Hypothalamus (tissue), 51 donors: ENCODE measurements around the gene PPP2R2B.
A peak's percentile ranks its signal among the peaks of the same experiment; 100 is the strongest.

Experiments
- DNase-seq, 51 donors: peaks; one replicate each; lab custom pipeline; 2025; lab: John Stamatoyannopoulos, UW

The PPP2R2B gene

DNA sequence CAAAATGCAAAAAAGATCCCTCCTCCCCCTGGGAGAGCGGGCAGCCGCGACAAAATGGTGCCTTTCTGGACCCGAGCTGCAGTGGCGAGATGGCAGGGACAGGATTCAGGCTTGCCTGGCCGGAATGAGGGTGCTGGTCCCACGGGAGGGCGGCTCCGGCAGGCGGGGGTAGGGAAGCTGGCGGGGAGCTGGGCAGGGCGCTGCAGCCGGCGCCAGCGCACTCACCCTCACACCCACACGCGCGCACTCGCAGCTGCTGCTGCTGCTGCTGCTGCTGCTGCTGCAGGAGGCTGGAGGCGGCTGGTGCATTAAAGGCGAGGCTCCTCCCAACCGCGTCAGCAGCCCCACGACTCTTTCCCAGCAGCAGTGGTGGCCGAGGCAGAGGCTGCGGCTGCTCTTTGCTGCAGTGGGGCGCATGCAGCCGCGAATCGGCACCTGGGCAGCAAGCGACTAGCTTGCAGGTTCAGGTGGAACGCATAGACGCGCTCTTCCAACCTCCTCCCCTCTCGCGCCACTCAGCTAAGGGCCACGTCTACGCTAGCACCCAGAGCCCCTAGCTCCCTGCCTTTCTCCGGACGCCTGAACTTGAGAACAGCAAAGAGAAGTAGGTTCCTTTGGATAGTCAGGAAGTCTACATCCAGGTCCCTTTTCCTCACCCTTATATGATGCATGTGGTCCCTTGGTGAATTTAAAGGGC lies at the start of gene PPP2R2B:
Gene PPP2R2B, minus strand, starts transcription at position 282 of the 697 bp plus-strand sequence.
- DNase-seq = peak in 47 of 51 donors; percentile 13 to 82 (median 58)

DNA sequence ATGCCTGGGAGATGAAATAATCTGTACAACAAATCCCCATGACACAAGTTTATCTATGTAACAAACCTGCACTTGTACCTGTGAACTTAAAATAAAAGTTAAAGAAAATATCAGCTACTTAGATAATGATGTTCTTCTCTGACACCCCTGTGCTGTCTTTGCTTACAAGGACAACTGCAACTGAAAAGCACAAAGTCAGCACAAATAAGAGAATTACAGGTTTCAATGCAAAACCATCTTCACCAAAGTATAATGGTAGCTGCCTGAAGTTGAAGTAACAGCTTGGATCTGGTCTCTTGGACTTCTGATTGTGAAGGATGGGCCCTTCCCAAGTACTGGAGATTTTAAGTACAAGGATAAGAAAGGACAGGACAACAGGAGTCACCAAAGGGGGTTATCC lies 45.6 kb upstream of the PPP2R2B start:
- no peak for DNase-seq

DNA sequence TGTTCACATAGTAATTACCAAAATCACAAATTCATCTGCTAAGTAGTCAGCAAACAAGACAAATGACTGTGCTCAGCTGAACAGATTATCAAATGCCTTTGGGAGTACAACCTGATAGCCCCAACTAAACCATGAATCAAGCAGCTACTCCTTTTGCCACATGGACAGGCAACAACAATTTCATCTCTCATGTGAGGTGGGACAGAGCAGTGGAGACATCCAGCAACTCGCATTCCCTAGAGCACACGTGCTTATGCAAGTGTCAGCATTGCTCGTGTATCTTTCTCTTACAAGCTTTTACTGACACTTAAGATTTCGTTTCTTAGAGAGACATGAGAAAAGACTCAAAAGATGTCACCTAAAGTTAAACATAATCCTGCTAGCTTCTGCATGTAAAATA lies 42.7 kb upstream of the PPP2R2B start:
- DNase-seq = no peak

DNA sequence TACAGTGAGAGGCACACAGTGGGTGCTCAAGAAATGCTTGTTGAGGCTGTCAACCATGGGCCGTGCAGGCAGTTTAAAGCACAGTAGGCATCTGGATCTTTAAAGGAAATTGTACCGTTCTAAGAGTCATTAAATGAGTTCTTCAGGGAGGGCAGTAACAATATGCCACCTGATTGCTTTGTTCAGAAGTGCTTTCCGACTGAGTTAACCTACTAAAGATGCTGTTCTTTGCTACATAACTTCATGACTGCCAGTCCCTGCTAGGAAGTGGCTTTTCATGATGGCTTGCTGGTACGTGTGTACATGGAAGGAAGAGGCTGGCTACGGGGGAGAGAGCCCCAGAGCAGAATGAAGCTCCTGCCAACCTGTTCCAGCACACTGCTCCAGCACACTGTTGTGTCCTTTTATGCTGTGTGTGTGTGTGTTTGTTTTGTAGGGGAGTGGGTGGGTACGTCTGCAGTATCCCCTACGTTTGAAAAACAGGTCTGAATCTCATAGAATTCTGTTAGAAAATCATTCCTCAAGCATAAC lies 41.9 kb upstream of the PPP2R2B start:
- no peak for DNase-seq

DNA sequence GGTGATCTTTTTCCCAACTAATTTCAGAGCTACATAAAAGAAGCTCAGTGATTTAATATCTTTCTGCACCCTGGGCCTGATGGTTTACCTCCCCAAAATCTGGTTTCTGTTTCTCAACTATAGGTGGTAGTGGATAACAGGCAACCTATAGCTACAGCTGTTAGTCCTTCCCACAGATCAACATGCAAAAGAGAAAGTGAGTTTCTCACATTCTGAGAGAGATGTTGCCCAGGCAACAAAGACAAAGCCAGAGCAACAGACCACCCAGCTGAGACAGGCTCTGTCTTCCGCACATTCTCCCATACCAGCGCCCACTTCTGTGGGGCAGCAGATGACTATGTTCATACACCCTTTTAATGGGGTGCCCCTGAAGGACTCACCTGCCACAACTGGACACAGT lies 40.7 kb upstream of the PPP2R2B start:
- DNase-seq = no peak

DNA sequence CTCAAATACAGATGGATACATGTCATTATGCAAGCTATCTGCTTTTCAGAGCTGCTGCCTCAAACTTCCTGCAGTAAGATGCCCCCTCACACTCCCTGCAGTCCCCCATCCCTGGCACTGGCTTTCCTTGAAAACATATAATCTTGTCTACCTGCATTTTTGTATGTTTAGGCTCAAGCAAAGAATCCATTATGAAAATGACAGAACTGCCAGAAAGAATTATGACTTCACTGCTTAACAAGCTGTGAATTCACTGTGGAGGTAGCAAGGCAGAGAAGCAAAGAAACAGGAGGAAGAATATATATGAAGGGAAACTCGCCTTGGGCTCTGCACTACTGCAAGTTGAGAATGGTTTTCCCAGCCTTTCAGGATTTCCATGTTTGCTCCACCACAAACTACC lies 39.4 kb upstream of the PPP2R2B start:
- no peak for DNase-seq

DNA sequence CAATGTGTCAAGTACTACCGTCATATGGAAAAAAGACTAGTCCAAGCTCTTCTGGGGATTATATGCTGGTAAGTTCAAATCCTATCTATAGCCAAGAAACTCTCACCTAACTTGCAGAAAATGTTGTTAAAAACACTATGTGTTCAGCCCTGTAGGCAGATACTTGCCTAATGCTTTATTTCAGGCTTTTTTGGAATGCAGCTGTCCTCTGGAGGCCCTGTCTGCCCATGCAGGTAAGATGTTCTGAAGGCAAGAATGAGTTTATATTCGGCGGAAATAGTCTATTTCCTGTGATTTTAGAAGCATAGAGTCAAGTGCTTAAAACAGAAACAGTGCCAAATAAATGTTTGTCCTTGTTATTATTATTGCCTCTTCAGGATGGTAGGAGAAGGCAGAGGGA lies 34.3 kb upstream of the PPP2R2B start:
- no peak for DNase-seq

DNA sequence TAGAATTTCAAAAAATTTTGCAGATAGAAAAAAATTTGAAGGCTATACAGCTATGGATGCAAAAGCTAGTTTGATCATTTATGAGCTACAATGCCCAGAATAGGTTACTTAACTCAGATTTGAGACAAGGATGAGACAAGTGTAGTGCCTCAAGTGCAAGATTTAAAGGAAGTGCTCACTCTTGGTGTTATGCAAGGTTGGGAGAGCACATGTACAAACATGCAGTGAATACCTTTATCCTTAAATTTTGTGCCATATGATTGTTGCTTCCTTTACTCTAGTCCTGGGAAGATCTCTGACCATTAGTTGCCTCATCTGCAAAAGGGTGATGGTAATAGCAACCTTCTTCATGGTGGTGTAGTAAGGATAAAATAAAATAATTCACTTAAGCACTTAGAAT lies 31.7 kb upstream of the PPP2R2B start:
- DNase-seq = no peak

DNA sequence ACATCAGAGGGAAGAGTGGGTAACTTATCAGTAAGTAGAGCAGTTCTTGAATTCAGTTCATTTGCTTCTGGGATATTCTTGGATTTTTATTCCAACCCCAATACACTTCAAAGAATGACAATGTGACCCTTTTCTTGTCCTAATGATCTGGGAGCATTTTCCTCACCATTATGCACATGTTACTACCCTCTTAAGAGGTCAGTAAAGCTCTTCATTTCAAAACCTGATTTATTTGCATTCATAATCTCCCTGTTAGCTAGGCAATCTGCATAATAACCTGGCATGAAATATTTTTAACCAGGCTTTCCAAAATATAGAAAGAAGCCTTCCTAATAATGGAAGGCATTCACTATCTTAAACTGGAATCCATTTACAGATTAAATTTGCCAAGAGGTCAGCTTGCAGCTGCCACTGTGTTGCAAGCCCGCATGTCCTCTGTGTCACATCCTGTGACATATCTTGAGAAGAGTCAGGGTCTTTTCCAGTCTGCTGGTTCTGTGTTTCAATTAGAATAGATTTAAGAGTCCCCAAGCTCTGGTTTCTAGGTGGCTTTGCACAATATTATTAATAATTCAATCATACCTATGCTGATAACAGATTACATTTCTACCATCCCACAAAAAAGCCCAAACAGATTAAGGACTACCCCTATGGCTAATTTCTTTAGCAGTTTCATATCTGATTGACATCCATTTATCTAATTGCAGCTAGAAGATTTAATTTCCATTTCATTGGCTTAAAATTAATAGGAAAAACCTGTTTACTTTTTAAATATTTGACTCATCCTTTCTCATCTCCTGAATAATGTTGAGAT lies 30.9 kb upstream of the PPP2R2B start:
- DNase-seq = no peak

DNA sequence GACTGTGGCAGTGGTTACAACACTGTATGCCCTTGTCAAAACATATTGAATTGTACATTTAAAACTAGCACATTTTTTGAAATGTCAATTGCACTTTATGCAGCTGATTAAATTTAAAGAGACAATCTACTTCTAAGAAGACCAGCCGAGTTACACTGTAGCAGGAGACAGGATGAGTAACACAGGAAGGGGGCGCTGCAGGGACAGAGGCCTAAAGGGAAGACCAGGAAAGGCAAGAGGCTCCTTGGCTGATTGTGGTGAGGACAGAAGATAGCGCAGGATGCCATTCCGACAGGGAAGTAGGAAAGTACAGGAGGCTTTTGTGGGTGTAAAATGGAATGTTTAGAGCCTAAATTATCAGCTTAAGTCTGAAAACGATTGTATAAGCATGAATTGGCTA lies 28.2 kb upstream of the PPP2R2B start:
- peak in 2 of 51 donors; percentile 4 to 11 for DNase-seq

DNA sequence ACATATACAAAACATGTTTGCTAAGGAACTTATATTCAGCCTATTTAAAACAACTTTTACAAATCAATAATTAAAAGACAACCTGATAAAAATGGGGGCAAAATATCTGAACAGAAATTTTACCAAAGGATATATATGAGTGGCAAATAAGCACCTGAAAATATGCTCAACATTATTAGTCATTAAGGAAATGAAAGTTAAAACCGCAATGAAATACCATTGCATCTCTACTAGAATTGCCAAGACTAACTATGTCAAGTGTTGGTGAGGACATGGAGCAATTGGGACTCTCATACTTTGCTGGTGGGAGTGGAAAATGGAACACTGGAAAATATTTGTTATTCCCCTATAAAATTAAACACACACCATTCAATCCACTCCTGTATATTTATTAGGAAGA lies 26.3 kb upstream of the PPP2R2B start:
- DNase-seq = no peak

DNA sequence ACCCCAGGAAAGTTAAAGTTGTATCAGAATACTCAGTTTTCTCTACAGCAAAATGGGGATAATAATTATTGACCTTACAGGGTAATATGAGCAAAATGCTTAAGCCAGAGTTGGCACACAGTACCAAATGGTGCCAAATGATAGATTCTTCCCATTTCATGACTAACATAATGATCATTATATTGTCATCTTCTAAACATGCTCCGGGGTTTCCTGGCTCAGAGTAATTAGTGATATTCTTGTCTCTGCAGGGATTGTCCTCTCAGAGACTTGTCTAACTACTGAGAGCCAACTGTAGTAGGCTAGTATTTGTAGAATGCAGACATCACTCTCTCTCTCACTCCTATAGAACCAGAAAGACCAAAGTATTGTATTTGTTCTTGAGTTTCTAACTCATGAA lies 25.2 kb upstream of the PPP2R2B start:
- DNase-seq = no peak

DNA sequence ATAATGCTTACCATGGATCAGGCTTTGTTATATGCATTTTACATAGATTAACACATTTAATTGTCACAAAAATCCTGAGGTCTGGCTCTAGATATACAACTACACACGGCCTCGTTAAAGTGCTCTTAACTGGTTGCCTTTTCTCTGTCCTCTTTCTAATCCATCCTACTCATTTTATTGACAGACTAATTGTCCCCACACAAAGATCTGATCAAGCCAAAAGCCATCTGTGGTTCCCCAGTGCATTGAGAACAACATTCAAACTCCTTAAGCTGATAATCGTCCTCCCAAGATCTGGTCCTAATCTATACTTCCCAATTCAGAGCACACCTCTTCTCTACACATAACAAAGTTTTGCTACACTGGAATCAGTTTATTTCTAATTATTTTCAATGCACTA lies 23.9 kb upstream of the PPP2R2B start:
- no peak for DNase-seq

DNA sequence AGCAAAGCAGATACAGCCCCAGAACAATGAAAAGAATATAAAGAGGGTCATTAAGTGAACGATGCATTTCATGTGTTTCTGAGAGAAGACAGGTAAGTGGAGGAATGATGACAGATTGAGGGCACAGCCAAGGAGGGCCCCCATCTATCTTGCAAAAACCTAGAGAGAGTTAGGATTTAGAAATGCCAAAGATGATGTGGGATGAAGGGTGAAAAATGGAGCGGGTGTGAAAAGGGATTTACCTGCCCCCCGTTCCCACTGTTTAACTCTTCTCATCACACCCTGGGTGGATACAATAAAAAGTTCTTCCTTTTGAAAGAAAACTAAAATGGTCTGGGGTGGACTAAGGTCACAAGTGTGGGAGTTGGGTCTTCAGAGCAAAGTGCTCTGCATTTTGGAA lies 18.5 kb upstream of the PPP2R2B start:
- no peak for DNase-seq

DNA sequence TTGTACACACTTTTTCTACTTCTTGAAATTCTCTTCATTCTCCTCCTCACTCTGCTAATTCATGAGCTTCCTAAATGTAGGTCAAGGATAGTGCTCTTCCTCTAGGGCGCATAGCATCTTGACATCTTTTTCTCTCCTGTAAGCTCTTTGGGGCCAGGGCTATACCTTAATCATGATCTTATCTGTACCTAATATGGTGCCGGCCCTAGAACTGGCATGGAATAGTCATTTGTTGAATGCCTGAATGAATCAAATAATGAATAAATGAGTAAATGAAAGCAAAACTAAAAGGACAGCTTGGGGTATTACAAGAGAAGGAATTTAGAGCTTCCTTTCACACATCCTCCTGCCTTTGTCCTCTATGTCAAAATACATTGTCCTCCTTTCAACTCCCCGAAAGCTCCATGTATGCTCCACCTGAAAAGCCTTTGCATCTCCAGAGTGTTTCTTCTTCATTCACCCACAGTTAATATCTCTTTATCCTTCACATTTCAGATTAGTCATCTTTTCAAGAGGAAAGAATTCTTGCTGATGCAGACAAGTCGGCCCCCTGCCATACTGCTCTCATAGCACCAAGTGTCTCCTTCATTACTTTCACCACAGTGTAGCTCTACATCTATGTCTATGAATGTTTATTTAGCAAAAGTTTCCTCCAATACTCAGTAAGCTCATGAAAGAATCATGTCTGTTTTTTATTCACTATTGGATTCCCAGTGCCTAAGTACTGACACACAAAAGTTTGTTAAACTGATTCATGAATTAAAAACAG lies 16.4 kb upstream of the PPP2R2B start:
- DNase-seq = no peak

DNA sequence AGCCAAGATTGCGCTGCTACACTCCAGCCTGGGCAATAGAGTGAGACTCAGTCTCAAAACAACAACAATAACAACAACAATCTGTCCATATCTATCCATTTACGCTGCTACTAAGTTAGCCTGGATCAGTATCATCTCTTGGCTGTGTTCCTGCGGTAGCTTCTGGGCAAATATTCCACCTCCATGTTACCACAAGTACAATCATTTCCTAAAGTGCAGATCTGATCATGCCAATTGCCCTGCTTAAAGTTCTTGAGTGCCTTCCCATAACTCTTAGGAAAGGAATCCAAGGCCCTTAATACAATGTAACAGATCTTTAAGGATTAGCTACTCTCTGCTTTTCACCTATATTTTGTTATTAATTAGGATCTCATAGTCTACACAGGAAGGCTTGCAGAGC lies 15.4 kb upstream of the PPP2R2B start:
- no peak for DNase-seq

DNA sequence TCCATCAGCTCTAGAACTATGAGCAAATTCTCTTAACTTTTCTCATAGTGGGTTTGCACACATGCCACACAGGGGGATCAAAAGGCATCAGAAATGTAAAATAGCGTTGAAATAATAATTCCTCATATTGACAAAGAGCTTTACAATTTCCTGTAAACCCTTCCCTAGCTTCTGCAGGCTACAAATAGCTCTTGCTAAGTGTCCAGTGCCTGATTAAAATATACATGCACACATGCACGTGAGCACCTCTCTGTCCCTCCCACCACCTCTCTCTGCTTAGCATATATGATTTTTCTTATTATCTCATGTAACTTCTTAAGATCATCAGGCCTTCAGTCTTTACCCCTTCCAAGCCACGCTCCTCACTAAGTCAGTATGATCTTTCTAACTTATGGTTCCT lies 13.7 kb upstream of the PPP2R2B start:
- DNase-seq = no peak

DNA sequence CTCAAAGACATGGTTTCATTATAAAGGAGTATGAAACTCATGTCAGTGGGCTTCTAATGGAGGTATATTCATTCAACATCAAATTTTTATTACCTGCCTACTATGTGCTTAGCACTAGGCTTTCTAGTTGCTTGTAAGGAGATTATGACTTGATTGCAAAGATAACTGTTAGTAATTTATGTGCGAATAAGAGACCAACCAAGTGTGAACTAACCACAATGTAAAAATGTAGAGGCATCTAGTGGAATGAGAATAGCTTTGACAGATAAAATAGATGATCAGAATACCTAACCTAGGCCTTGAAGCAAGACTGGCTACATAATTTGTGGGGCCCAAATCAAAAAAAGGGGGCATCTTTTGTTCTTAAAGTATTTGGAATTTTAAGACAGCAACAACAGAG lies 13.0 kb upstream of the PPP2R2B start:
- no peak for DNase-seq

DNA sequence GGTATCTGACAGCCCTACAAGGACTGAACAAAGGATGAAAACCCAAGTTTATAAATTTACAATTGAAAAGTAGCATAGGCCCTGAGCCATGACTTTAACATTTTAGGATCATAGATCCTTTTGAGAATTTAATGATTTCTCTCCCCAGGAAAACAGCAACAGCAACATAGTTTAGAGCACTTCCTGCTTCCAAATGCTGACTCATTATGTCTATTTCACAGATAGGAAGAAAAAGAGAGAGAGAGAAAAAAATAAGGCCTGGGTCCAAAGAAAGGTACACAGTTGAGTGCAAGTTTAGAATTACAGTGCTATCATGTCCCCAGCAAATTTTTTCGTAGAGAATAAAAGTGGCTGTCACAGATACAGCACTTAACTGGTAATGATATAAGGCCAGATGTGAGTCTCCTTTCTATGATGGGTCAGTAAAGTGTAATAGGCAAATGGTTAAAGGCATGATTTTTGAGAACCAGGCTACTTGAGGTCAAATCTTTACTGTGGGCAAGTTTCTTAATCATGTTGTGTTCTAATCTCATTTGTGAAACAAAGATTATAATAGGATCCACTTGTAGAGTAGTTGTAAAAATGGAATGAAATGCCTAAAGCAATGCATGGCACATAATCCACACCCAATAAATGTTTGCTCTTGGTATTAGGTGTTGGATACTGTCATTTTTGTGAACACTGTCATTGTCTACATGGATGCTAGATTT lies 12.3 kb upstream of the PPP2R2B start:
- DNase-seq = no peak

DNA sequence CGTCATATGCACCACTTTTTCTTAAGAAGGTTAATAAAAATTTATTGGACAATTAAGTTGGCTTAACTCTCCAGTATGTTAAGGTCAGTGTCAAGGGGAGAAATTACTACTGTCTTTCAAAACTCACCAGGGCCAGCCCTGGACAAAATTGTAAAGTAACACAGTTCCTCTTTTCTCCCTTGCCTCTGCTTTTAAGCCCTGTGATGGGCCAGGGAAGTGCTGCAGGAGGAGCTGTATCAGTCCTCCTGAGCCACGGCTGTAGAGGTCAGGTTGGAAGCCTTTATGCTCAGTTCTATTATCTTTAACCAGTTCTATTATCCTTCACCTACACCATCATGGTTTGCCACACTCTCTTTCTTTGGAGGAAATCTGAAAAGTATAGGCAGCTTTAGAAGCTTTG lies 11.5 kb upstream of the PPP2R2B start:
- DNase-seq = no peak

DNA sequence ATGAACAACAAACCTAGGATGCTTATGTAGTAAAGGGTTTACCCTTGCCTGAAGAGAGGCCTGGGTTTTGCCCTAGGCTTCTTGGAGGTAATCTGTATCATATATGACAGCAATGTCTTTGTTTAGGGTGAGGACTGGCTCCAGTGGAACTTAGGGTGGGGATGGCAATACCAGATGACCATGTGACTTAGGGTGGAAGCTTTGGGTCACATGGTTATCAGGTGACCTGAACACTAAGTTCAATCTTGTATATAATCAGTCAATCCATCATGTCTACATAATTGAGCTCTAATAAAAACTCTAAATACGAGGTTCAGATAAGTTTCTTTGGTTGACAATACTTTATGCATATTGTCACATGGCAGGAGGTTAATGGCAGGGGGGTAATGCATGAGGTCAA lies 10.6 kb upstream of the PPP2R2B start:
- DNase-seq = no peak
